ENCODE measurements around the gene TNFSF13. TPM values are rescaled to one million over a fixed set of nuclear protein-coding genes. Genes with fewer than 3 reads are reported as not detected.

Gene TNFSF13
- total RNA-seq, 1 experiment from 2014 or later, result 19.7 TPM

DNA sequence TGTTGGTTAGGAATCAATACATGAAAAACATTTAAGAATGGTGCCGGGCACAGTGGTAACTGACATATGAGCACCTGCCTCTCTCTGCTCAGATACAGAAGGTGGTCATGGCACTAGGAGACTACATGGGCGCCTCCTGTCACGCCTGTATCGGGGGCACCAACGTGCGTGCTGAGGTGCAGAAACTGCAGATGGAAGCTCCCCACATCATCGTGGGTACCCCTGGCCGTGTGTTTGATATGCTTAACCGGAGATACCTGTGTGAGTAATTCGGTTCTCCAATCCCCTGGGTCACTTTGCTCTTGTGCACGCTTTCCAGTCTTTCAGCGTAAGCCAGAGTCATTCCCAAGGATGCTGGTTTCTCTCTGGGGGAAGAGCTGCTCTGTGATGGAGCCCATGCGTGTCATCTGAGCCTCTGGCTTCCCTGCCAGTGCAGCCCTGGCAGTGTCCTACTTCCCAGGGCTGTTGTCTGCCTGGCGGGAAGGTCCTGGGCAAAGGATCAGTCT, 17.9 kb downstream of the TNFSF13 start:
- no TSS peak for BruUV-seq (replicated peaks)
- Mint-ChIP-seq H3K36me3 (ENCODE audit: insufficient read depth, unreplicated experiment) (peaks cover 96% of the 10 kb centered on the region), H3K27me3 (ENCODE audit: unreplicated experiment) (no peaks in the 10 kb centered on the region), H3K4me3 (ENCODE audit: low read depth, unreplicated experiment) (no peak overlapping the region), H3K9me3 (ENCODE audit: low read depth, unreplicated experiment) (no peaks in the 10 kb centered on the region), H3K27ac (ENCODE audit: unreplicated experiment) (peak overlapping the region; percentile 20), H3K4me1 (ENCODE audit: low read depth, unreplicated experiment) (peaks cover 37% of the 10 kb centered on the region)
- TF ChIP-seq, protein P1, sequence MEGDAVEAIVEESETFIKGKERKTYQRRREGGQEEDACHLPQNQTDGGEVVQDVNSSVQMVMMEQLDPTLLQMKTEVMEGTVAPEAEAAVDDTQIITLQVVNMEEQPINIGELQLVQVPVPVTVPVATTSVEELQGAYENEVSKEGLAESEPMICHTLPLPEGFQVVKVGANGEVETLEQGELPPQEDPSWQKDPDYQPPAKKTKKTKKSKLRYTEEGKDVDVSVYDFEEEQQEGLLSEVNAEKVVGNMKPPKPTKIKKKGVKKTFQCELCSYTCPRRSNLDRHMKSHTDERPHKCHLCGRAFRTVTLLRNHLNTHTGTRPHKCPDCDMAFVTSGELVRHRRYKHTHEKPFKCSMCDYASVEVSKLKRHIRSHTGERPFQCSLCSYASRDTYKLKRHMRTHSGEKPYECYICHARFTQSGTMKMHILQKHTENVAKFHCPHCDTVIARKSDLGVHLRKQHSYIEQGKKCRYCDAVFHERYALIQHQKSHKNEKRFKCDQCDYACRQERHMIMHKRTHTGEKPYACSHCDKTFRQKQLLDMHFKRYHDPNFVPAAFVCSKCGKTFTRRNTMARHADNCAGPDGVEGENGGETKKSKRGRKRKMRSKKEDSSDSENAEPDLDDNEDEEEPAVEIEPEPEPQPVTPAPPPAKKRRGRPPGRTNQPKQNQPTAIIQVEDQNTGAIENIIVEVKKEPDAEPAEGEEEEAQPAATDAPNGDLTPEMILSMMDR (IDR thresholded peaks at IDR 0.05; ENCODE audit: unreplicated experiment), result no peak
- intact Hi-C loops (cut with micrococcal nuclease; ENCODE audit: unreplicated experiment), result no loop called here
- DNase-seq, result no peak
- CTCF ChIA-PET, result no interaction called here

DNA sequence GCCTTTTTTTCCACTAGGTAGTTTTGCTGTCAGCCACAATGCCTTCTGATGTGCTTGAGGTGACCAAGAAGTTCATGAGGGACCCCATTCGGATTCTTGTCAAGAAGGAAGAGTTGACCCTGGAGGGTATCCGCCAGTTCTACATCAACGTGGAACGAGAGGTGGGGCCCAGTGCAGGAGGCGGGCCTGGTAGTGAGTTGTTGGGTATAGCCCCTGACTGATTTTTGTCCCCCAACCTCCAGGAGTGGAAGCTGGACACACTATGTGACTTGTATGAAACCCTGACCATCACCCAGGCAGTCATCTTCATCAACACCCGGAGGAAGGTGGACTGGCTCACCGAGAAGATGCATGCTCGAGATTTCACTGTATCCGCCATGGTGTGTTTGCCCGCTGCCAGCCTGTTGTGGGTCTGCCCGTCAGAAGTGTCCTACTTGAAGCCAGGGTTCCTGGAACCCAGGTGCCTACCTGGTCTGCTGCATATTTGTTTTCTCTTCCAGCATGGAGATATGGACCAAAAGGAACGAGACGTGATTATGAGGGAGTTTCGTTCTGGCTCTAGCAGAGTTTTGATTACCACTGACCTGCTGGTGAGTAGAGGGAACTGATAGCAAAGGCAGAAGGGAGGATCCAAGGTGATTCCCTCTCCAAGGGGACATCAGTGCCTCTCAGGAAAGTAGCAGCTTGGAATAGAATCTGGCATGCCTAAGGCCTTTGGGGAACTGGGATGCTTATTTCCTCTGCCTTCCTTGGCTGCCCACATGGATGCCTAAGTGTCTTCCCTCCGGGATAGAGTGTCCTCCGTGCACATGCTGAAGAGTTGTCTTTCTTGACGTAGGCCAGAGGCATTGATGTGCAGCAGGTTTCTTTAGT, 19.0 kb downstream of the TNFSF13 start:
- Mint-ChIP-seq H3K9me3 (ENCODE audit: low read depth, unreplicated experiment) (no peaks in the 10 kb centered on the region), H3K27ac (ENCODE audit: unreplicated experiment) (no peak overlapping the region), H3K4me3 (ENCODE audit: low read depth, unreplicated experiment) (no peak overlapping the region), H3K36me3 (ENCODE audit: insufficient read depth, unreplicated experiment) (peaks cover 92% of the 10 kb centered on the region), H3K27me3 (ENCODE audit: unreplicated experiment) (no peaks in the 10 kb centered on the region), H3K4me1 (ENCODE audit: low read depth, unreplicated experiment) (peaks cover 29% of the 10 kb centered on the region)
- intact Hi-C loops (cut with micrococcal nuclease; ENCODE audit: unreplicated experiment), result loop anchor here (2.0 kb wide), 1 partner anchor 111 kb away; the partner anchor contains the start of gene WRAP53
- TF ChIP-seq, protein P1 (IDR thresholded peaks at IDR 0.05; ENCODE audit: unreplicated experiment), result no peak
- CTCF ChIA-PET, result no interaction called here
- no peak for DNase-seq
- BruUV-seq (replicated peaks), result no TSS peak

DNA sequence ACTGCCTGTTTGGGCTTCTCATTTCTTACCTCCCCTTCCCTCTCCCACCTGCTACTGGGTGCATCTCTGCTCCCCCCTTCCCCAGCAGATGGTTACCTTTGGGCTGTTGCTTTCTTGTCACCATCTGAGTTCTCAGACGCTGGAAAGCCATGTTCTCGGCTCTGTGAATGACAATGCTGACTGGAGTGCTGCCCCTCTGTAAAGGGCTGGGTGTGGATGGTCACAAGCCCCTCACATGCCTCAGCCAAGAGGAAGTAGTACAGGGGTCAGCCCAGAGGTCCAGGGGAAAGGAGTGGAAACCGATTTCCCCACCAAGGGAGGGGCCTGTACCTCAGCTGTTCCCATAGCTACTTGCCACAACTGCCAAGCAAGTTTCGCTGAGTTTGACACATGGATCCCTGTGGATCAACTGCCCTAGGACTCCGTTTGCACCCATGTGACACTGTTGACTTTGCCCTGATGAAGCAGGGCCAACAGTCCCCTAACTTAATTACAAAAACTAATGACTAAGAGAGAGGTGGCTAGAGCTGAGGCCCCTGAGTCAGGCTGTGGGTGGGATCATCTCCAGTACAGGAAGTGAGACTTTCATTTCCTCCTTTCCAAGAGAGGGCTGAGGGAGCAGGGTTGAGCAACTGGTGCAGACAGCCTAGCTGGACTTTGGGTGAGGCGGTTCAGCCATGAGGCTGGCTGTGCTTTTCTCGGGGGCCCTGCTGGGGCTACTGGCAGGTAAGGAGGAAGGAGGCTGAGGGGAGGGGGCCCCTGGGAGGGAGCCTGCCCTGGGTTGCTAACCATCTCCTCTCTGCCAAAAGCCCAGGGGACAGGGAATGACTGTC, 20.7 kb downstream of the TNFSF13 start, which contains the start of gene CD68:
Gene CD68, plus strand, starts transcription at position 638 of the 833 bp plus-strand sequence. Its CDS starts 40 bp downstream, at position 678.
- CTCF ChIA-PET, result interaction anchor here (0.6 to 1.0 kb wide), 3 partner anchors 36 to 411 kb away, joined by 3 to 5 read pairs (median 3); partner anchors contain the start of genes FXR2 and WRAP53
- peaks cover 28% of the 10 kb centered on the region for H3K4me1 Mint-ChIP-seq (ENCODE audit: low read depth, unreplicated experiment)
- H3K9me3 Mint-ChIP-seq (ENCODE audit: low read depth, unreplicated experiment), result no peaks in the 10 kb centered on the region
- H3K27ac Mint-ChIP-seq (ENCODE audit: unreplicated experiment), result peak within 1 kb of the TSS; percentile 94
- TF ChIP-seq, protein P1 (IDR thresholded peaks at IDR 0.05; ENCODE audit: unreplicated experiment), result no peak
- intact Hi-C loops (cut with micrococcal nuclease; ENCODE audit: unreplicated experiment), result loop anchor here (2.0 kb wide), 1 partner anchor 110 kb away; the partner anchor contains the start of gene WRAP53
- peaks cover 92% of the 10 kb centered on the region for H3K36me3 Mint-ChIP-seq (ENCODE audit: insufficient read depth, unreplicated experiment)
- peak within 1 kb of the TSS; percentile 53 for H3K4me3 Mint-ChIP-seq (ENCODE audit: low read depth, unreplicated experiment)
- no TSS peak for BruUV-seq (replicated peaks)
- peak; percentile 76 for DNase-seq
- H3K27me3 Mint-ChIP-seq (ENCODE audit: unreplicated experiment), result no peaks in the 10 kb centered on the region
